ENCODE data around the gene POTEI.
"Not testable (repeated sequence)": the region's sequence is repeated elsewhere in the genome, so short reads cannot be mapped to it uniquely, and the experiment has no call there.

Gene POTEI

GRCh38 chr2:130509228-130509627 is at the start of gene POTEI:
Gene POTEI (minus strand): TSS chr2:130509328. CDS start chr2:130509235, 93 bp downstream.
- not testable (repeated sequence) for H3K4me3 ChIP-seq (replicated peaks; ENCODE audit: low read depth, low read length); DNase-seq (ENCODE audit: low read depth)

GRCh38 chr2:130556441-130556840 is 47.3 kb upstream of the POTEI start:
- DNase-seq (ENCODE audit: low read depth); H3K4me3 ChIP-seq (replicated peaks; ENCODE audit: low read depth, low read length): not testable (repeated sequence)

GRCh38 chr2:130554178-130554577 is 45.0 kb upstream of the POTEI start:
- not testable (repeated sequence) for H3K4me3 ChIP-seq (replicated peaks; ENCODE audit: low read depth, low read length); DNase-seq (ENCODE audit: low read depth)

- not testable (repeated sequence) for DNase-seq (ENCODE audit: low read depth); H3K4me3 ChIP-seq (replicated peaks; ENCODE audit: low read depth, low read length)
Observed at GRCh38 chr2:130549475-130549874, 40.3 kb upstream of the POTEI start.

- DNase-seq (ENCODE audit: low read depth); H3K4me3 ChIP-seq (replicated peaks; ENCODE audit: low read depth, low read length): not testable (repeated sequence)
Observed at GRCh38 chr2:130548418-130548817, 39.3 kb upstream of the POTEI start.

DNA sequence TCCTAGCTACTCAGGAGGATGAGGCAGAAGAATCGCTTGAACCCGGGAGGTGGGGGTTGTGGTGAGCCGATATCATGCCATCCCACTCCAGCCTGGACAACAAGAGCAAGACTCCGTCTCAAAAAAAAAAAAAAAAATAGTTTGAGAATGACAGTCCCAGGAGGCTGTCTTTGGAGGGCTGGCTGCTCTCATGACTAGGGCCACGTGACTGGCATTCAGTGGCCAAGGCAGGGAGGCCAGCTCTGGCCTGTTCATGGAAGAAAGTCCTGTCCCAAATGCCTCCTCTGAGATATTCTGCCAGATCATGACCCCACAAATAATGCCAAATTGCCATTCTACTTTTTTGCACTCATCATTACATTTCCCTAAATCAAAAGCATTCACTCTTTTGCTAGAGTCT is 35.9 kb upstream of the POTEI start:
- H3K4me3 ChIP-seq (replicated peaks; ENCODE audit: low read depth, low read length); DNase-seq (ENCODE audit: low read depth): not testable (repeated sequence)

- H3K4me3 ChIP-seq (replicated peaks; ENCODE audit: low read depth, low read length); DNase-seq (ENCODE audit: low read depth): not testable (repeated sequence)
Observed at GRCh38 chr2:130543785-130544528, 34.8 kb upstream of the POTEI start.

- DNase-seq (ENCODE audit: low read depth); H3K4me3 ChIP-seq (replicated peaks; ENCODE audit: low read depth, low read length): not testable (repeated sequence)
Observed at GRCh38 chr2:130542789-130543188, 33.7 kb upstream of the POTEI start.

DNA sequence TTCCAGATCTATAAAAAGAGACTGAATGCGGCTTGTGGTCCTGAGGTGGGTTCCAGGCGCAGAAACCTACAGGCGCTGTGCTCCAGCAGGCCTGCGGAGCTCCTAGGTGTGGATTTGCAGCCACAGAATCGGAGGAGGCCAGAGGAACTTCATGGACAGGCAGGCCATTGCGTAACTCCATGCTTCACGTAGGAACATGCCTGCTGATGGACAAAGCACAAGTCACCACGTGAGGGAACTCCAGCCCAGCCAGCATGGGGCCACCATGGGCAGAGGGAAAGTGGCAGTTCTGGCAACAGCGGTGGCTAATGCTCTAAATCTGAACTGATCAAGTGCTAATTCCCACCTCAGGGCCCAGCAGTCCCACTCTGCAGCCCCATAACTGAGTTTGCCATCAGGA is 29.1 kb upstream of the POTEI start:
- H3K4me3 ChIP-seq (replicated peaks; ENCODE audit: low read depth, low read length); DNase-seq (ENCODE audit: low read depth): not testable (repeated sequence)

DNA sequence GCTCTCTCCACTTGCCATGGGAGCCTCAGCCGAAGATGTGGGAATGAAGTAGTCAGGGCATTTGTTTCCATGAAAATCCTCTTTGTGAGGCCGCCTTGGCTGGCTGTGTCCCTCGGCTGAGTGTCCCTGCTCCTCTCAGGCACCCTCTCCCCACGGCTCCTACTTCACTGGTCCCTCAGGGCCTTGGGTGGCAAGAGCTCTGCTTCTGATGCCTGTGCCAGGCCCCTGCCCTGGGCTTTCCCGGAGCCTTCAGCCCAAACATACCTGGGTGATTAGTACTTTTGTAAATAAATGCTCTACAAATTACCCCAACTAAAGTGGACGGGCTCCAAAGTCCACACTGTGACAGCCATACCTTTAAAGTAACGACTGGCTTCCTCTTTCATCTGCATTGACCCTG is 27.5 kb upstream of the POTEI start:
- not testable (repeated sequence) for DNase-seq (ENCODE audit: low read depth); H3K4me3 ChIP-seq (replicated peaks; ENCODE audit: low read depth, low read length)

DNA sequence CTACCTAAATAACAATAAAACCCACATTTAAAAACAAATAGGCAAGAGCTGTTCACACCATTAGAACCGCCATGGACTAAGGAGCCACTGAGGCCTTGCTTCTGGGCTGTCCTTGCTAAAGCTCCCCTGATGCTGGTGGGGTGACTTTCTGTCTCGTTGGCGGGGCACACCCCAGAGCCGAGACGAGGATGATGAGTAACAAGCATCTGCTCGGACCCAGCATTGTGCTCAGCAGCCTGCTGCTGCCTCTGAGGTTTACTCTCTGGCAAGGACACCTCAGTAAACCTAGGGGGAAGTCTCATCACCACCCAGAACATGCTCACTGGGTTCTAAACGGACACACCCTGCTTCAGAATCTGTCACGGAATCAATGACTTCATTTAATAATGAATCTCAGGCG is 22.5 kb upstream of the POTEI start:
- not testable (repeated sequence) for DNase-seq (ENCODE audit: low read depth); H3K4me3 ChIP-seq (replicated peaks; ENCODE audit: low read depth, low read length)

- not testable (repeated sequence) for H3K4me3 ChIP-seq (replicated peaks; ENCODE audit: low read depth, low read length); DNase-seq (ENCODE audit: low read depth)
Observed at GRCh38 chr2:130531225-130531624, 22.1 kb upstream of the POTEI start.

DNA sequence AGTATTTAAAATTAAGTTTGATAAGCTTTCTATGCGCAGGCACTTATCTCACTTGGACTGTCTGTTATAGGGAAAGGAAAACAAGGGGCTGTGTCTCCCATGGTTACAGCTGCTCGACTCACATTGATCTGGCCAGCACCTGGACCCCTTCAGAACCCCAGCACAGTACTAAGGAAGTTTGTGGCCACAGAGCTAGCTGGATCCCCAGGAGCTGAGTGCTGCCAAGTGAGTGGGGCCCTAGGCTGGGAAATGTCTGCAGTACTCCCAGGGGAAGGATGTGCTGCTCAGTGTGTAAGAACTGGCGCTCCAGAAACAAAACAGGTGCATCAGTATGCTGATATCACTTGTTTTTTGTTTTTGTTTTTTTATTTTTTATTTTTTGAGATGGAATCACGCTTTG is 21.1 kb upstream of the POTEI start:
- DNase-seq (ENCODE audit: low read depth); H3K4me3 ChIP-seq (replicated peaks; ENCODE audit: low read depth, low read length): not testable (repeated sequence)

DNA sequence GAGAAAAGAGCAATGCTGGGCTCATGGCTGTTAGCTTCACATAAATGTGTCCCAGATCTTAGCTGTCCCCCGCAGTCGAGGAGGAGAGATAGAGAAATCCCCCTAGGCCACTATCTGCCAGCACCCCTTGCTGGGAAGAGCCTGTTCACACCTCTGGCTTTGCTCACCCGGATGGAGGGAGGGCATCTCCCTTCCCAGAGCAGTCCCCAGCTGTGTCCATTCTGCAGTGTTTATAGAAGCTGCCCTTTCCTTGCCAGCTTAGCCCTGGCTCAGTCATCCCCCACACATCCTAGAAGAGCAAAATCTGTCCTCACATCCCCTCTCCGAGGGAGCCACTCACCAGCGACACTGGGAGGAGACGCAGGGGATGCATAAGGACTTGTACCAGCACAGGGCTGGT is 20.4 kb upstream of the POTEI start:
- DNase-seq (ENCODE audit: low read depth); H3K4me3 ChIP-seq (replicated peaks; ENCODE audit: low read depth, low read length): not testable (repeated sequence)

DNA sequence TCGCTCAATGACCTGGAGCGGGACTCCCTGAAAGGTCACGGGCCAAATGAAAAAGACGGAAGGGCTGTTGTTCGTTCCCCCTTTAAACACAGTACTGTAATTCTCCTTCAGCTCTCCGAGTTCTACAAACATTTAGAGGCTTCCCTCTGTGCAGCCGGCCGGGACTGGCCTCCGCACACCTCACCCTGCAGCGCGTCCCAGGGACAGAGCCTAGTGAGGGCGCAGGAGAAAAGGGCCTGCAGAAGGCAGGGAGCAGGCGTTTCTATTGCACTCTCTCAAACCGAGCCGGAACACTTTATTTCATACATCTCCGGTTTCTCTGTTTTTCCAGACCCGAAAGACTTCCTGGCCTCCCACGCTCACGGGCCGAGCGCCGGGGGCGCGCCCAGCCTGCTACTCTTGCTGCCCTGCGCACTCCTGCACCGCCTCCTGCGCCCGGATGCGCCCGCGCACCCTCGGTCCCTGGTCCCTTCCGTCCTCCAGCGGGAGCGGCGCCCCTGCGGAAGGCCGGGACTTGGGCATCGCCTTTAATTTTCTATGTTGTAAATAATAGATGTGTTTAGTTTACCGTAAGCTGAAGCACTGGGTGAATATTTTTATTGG is 18.3 kb upstream of the POTEI start:
- H3K4me3 ChIP-seq (replicated peaks; ENCODE audit: low read depth, low read length); DNase-seq (ENCODE audit: low read depth): not testable (repeated sequence)

GRCh38 chr2:130522390-130522789 is 13.3 kb upstream of the POTEI start:
- not testable (repeated sequence) for H3K4me3 ChIP-seq (replicated peaks; ENCODE audit: low read depth, low read length); DNase-seq (ENCODE audit: low read depth)

GRCh38 chr2:130520992-130521391 is 11.9 kb upstream of the POTEI start, which contains the start of gene CFC1B:
Gene CFC1B (plus strand): TSS chr2:130521222. CDS start chr2:130521485, 263 bp downstream.
- DNase-seq (ENCODE audit: low read depth); H3K4me3 ChIP-seq (replicated peaks; ENCODE audit: low read depth, low read length): not testable (repeated sequence)

- DNase-seq (ENCODE audit: low read depth); H3K4me3 ChIP-seq (replicated peaks; ENCODE audit: low read depth, low read length): not testable (repeated sequence)
Observed at GRCh38 chr2:130518516-130519106, 9.5 kb upstream of the POTEI start.

DNA sequence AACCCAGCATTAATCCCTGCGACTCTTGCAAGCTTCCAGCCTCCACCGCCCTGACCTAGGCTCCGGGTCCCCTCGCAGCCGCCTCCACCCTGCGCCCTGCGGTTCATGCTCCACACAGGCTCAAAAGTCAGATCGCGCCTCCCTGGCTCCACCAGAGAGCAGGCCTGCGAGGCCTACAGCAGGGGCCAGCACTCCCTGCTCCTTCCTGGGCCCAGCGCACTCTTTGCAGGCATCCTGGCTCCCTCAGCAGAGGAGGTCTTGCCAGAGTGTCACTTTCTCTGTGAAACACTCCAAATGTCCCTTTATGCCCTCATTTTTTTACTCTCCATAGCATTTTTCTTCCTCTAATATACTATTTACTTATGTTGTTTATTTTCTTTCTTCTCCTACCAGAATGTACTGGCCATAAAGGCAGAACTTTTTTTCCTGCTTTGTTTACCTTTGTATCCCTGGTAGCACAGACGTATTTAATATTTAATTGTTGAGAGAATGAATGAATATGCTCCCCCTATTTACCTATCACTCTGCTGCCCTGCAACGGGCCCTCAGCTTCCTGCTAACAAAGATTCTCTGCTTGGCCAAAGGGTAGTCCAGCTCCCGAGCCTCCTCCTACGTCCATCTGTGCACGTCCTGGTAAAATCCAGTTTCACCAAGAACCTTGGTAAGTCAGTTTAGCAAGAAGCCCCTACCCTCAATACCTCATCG is 2.8 kb upstream of the POTEI start:
- H3K4me3 ChIP-seq (replicated peaks; ENCODE audit: low read depth, low read length); DNase-seq (ENCODE audit: low read depth): not testable (repeated sequence)
